HG03196 (cell line): ENCODE measurements around the gene MST1R.
"Not testable (repeated sequence)": the region's sequence is repeated elsewhere in the genome, so short reads cannot be mapped to it uniquely, and the experiment has no call there.

Source experiments
- ATAC-seq: cut with Tn5 transposase; IDR thresholded peaks from one replicate; pipeline ENCODE4 v1.9.1; 2021; ENCODE audit not compliant: unreplicated experiment

The MST1R gene

DNA sequence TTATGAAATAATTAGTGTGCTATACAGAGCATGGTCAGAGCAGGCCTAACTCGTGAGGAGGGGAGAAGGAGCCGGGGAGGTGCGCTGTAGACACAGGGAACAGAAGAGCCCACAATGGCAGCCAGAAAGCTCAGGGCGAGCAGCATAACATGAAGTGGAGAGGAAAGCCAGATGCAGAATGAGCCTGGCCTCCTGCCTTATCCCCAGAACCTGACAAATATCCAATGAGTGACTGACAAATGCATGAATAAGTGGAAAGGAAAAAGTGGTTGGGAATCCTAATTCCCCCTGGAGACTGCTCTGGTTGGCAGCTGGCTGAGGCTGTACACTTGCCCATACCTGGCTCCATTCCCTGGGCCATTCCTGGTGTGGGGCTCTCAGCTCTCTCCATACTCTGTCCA is 9.2 kb upstream of the MST1R start:
- ATAC-seq: no peak

DNA sequence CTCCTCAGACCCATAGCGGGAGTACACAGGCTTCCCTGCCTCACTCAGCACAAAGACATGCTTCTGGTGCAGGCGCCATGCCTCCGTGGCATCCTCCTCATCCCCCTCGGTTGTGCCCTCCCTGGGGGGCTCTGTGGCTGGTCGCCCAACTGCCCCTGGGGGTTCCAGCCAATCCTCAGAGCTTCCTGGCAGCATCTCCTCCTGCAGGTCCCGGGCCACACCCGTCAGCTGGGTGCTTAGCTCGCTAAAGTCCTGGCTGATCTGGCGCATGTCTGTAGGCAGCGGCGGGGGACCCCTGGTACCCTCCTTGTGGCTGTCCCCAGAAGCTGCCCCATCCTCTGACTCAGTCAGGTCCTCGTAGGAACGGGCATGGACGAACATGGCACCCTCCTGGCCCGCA is 7.9 kb upstream of the MST1R start:
- no peak for ATAC-seq

GRCh38 chr3:49911124-49911420 is 7.4 kb upstream of the MST1R start:
- ATAC-seq: no peak

- no peak for ATAC-seq
Observed at GRCh38 chr3:49910409-49911123, 6.9 kb upstream of the MST1R start.

DNA sequence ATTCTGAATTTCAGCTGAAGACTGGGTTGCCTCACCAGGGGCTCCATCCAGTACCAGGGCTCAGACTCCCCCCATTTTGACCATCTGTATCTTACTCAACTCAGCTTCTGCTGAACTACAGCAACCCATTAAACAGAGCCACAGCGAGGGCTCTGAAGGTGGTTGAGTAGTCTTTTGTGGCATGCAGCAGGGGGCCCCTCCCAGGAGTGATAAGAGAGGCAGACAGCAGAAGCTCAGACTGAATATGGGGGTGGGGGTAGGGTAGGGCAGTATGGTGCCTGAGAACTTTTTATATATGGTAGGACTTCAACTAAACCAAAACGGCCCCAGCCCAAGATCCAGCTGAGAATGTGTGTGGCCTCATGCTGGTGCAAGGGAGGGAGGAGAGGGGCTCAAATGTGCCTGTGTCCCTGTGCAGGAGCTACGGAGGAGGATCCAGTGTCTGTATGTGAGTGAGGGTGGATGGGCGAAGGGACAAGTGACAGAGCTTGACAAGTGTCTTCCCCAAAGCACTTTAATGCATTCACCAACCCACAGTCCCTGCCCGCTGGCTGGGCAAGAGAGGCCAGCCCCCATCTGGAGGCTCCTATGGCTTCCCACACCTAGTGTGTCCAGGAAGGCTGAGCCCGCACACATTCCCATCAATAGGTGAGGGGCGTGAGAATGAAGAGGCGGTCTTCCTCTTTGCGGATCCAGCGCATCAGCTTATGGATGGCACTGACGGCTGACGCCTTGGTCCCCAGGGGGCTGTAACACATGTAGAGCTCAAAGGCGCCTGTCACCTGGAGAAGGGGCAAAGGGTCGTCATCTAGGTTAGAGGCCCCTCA is 4.9 kb upstream of the MST1R start:
- no peak for ATAC-seq

- no peak for ATAC-seq
Observed at GRCh38 chr3:49906073-49906743, 2.5 kb upstream of the MST1R start.

DNA sequence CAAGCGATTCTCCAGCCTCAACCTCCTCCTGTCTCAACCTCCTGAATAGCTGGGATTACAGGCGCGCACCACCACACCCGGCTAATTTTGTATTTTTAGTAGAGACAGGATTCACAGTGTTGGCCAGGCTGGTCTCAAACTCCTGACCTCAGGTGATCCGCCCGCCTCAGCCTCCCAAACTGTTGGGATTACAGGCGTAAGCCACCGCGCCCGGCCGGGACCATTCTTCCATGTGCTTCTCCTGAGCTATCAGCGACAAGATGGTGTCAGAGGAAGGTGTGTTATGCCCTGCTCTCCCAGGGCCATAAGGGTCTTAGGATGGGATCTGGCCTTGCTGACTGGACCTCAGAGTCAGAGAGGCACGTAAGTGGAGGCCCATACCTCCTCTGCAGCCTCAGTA is 775 bp upstream of the MST1R start:
- ATAC-seq: not testable (repeated sequence)

- no peak for ATAC-seq
Observed at GRCh38 chr3:49902511-49903345, 945 bp downstream of the MST1R start.

DNA sequence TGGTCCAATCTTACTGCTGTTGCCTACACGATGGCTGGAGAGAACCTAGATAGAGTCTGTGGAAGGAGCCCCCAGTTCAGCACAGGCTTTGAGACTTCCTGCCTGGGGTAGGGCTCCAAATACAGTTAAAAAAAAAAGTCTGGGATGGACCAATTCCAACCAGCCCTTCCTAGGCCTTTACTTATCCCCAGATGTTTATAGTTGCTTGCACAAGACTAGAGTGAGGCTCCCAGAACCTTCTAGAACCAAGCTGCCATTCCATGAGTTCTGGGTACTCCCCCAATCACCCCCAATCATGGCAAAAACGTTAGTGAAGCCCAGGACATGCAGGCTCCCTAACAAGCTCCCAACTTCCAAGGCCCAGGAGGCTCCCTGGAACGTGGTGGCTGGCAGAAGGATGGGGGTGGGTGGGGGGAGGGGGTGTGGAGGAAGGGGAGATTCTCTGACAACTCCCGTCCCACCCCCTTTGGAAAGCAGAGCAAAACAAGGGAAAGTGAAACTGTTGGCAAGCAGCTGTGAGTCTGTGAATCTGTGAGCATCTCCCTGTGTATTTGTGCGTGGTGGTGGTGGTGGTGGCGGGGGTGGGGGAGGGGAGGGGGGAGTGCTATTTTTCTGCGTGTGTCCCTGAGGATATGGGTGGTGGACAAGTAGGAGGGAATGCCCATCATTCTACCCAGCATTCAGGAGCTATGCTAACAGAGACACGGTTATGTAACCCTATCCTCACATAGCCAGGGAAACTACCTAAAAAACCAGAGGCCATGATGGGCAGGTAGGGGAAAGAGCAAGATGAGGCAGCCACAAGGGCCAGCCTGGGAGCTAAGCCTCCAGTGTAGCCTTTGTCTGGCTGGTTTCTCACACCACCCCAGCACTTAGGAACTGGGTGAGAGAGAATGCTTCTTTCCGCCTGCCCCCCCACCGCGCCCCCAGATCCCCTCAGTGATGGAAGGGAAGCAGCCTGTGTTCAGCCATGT is 2.0 kb downstream of the MST1R start:
- no peak for ATAC-seq

- ATAC-seq: no peak
Observed at GRCh38 chr3:49900491-49901153, 3.1 kb downstream of the MST1R start.

GRCh38 chr3:49899815-49900214 is 3.9 kb downstream of the MST1R start:
- no peak for ATAC-seq

DNA sequence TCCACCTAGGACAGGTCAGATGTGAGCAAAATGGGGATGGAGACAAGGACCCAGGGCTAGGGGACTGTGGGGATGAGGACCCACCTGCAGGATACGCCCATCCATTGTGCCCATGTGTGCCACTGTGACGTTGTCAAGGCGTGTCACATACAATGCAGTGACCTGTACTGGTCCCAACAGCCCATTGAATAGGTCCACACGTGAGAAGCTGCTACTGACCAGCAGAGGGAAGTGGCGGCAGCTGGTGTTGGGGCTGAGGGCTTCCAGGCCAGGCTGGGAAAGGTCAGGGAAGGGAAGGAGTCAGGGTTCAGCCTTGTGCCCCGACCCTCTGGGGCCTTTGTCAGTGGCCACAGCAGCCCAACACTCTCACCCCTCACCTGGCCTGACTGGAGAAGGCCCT is 4.7 kb downstream of the MST1R start:
- no peak for ATAC-seq

GRCh38 chr3:49896345-49896744 is 7.3 kb downstream of the MST1R start:
- no peak for ATAC-seq

- ATAC-seq: no peak
Observed at GRCh38 chr3:49895791-49896190, 7.9 kb downstream of the MST1R start.

- no peak for ATAC-seq
Observed at GRCh38 chr3:49889296-49889695, 14.4 kb downstream of the MST1R start.

DNA sequence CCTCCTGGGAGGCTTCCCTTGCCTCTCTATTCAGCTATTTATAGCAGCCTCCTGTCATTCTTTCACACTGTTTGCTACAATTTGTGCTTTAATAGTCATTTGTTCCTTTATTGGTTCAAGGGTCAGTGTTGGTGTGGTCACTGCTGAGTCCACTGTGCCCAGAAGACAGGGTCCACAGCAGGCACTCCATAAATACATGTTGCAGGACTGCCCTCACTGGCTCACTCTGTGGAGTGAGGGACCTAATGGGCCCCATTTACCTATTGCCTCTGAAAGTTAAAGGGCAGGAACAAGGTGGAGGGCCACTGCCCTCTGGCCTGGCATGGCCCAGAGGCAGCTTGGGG is 16.8 kb downstream of the MST1R start:
- no peak for ATAC-seq

DNA sequence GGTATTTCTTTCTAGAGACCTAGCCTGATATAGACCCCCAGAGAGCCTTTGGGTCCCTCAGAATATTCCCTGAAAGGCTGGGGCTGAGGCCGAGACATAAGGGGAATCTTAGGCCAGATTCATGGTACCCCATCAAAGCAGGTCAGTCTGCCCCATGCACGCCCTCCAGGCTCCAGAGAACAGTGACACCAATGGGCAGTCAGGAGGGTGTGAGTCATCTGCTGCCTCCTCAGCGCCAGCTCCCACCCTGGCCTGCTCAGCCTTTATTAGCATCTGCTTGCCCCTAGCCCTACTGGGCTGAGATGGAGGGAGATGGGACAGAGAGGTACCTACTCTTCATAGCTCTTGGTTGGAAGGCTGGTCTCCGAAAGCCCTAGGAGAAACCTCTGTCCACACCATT is 19.7 kb downstream of the MST1R start:
- ATAC-seq: no peak

DNA sequence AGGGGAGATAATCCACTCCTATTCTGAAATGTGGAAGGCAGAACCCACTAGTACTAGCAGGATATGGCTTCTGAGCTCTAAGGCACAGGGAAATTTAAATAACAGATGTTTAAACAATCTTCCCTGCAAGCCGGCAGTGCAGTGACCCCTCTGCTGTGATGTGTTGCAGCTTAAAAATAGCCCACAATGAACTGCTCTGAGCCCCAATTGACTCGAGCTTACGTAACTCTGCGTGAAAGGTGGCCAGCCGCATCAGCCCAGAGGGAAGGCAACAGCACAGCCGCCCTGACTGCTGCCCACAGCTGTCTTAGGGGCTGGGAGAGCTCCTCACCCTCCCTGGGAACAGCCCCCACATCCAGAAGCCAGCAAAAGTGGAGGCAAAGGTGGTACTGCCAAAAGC is 21.5 kb downstream of the MST1R start:
- ATAC-seq: no peak

- no peak for ATAC-seq
Observed at GRCh38 chr3:49880581-49881315, 22.9 kb downstream of the MST1R start.
